ENCODE results near the gene OR52M1.
"Not testable (repeated sequence)": the region's sequence is repeated elsewhere in the genome, so short reads cannot be mapped to it uniquely, and the experiment has no call there.

OR52M1 gene

GRCh38 chr11:4523666-4524065, 21.3 kb upstream of the OR52M1 start:
- H3K4me2 ChIP-seq (ENCODE audit: low read length) = no peak overlapping the region

DNA sequence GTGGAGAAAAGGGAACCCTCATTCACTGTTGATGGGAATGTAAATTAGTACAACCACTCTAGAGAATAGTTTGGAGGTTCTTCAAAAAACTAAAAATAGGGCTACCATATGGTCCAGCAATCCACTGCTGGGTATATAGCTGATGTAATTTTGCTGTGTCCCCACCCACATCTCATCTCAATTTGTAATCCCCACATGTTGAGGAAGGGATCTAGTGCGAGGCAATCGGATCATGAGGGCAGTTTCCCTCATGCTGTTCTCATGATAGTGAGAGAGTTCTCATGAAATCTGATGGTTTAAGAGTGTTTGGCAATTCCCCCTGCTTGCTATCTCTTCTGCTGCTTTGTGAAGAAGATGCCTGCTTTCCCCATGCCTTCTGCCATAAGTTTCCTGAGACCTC, 17.1 kb upstream of the OR52M1 start:
- H3K27ac ChIP-seq = no peak overlapping the region
- H3K36me3 ChIP-seq (ENCODE audit: control insufficient read depth, insufficient read depth, low read length) = no peaks in the 10 kb centered on the region
- no peaks in the 10 kb centered on the region for H3K27me3 ChIP-seq (ENCODE audit: control insufficient read depth, insufficient read depth, low read length)
- no peak overlapping the region for H3K4me3 ChIP-seq (ENCODE audit: low read depth, low read length)
- H3K9ac ChIP-seq = no peak overlapping the region
- TF ChIP-seq, protein P1, sequence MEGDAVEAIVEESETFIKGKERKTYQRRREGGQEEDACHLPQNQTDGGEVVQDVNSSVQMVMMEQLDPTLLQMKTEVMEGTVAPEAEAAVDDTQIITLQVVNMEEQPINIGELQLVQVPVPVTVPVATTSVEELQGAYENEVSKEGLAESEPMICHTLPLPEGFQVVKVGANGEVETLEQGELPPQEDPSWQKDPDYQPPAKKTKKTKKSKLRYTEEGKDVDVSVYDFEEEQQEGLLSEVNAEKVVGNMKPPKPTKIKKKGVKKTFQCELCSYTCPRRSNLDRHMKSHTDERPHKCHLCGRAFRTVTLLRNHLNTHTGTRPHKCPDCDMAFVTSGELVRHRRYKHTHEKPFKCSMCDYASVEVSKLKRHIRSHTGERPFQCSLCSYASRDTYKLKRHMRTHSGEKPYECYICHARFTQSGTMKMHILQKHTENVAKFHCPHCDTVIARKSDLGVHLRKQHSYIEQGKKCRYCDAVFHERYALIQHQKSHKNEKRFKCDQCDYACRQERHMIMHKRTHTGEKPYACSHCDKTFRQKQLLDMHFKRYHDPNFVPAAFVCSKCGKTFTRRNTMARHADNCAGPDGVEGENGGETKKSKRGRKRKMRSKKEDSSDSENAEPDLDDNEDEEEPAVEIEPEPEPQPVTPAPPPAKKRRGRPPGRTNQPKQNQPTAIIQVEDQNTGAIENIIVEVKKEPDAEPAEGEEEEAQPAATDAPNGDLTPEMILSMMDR (IDR thresholded peaks at IDR 0.05) = no peak
- no peaks in the 10 kb centered on the region for H3K79me2 ChIP-seq
- H3K9me3 ChIP-seq (ENCODE audit: control insufficient read depth, low read length) = no peaks in the 10 kb centered on the region
- no peaks in the 10 kb centered on the region for H3K4me1 ChIP-seq
- H3K4me2 ChIP-seq (ENCODE audit: low read length) = no peak overlapping the region
- H2AFZ ChIP-seq = no peak overlapping the region

More at GRCh38 chr11:4523666-4524065, 21.3 kb upstream of the OR52M1 start:
- no peaks in the 10 kb centered on the region for H3K79me2 ChIP-seq
- H2AFZ ChIP-seq = no peak overlapping the region
- no peak overlapping the region for H3K27ac ChIP-seq
- no peaks in the 10 kb centered on the region for H3K4me1 ChIP-seq
- no peaks in the 10 kb centered on the region for H3K9me3 ChIP-seq (ENCODE audit: control insufficient read depth, low read length)
- no peak overlapping the region for H3K9ac ChIP-seq
- H3K4me3 ChIP-seq (ENCODE audit: low read depth, low read length) = no peak overlapping the region
- no peaks in the 10 kb centered on the region for H3K27me3 ChIP-seq (ENCODE audit: control insufficient read depth, insufficient read depth, low read length)
- TF ChIP-seq, protein P1 (IDR thresholded peaks at IDR 0.05) = no peak
- no peaks in the 10 kb centered on the region for H3K36me3 ChIP-seq (ENCODE audit: control insufficient read depth, insufficient read depth, low read length)

- H3K27ac ChIP-seq; H2AFZ ChIP-seq; H3K4me1 ChIP-seq; H3K9me3 ChIP-seq (ENCODE audit: control insufficient read depth, low read length); H3K36me3 ChIP-seq (ENCODE audit: control insufficient read depth, insufficient read depth, low read length); H3K27me3 ChIP-seq (ENCODE audit: control insufficient read depth, insufficient read depth, low read length); H3K79me2 ChIP-seq; H3K9ac ChIP-seq; H3K4me2 ChIP-seq (ENCODE audit: low read length); H3K4me3 ChIP-seq (ENCODE audit: low read depth, low read length): not testable (repeated sequence)
Observed at GRCh38 chr11:4531686-4532085, 13.3 kb upstream of the OR52M1 start.

GRCh38 chr11:4539603-4540219, 5.3 kb upstream of the OR52M1 start:
- H3K27ac ChIP-seq = no peak overlapping the region
- H3K4me2 ChIP-seq (ENCODE audit: low read length) = no peak overlapping the region
- H2AFZ ChIP-seq = no peak overlapping the region
- no peak overlapping the region for H3K9ac ChIP-seq
- H3K4me3 ChIP-seq (ENCODE audit: low read depth, low read length) = no peak overlapping the region
- no peaks in the 10 kb centered on the region for H3K9me3 ChIP-seq (ENCODE audit: control insufficient read depth, low read length)
- H3K4me1 ChIP-seq = no peaks in the 10 kb centered on the region
- TF ChIP-seq, protein P1 (IDR thresholded peaks at IDR 0.05) = peak; percentile 61
- H3K79me2 ChIP-seq = no peaks in the 10 kb centered on the region
- H3K36me3 ChIP-seq (ENCODE audit: control insufficient read depth, insufficient read depth, low read length) = no peaks in the 10 kb centered on the region
- no peaks in the 10 kb centered on the region for H3K27me3 ChIP-seq (ENCODE audit: control insufficient read depth, insufficient read depth, low read length)

- no peak overlapping the region for H3K27ac ChIP-seq
- no peaks in the 10 kb centered on the region for H3K9me3 ChIP-seq (ENCODE audit: control insufficient read depth, low read length)
- H3K4me3 ChIP-seq (ENCODE audit: low read depth, low read length) = no peak overlapping the region
- no peak overlapping the region for H2AFZ ChIP-seq
- H3K79me2 ChIP-seq = no peaks in the 10 kb centered on the region
- no peak overlapping the region for H3K4me2 ChIP-seq (ENCODE audit: low read length)
- H3K36me3 ChIP-seq (ENCODE audit: control insufficient read depth, insufficient read depth, low read length) = no peaks in the 10 kb centered on the region
- no peak overlapping the region for H3K9ac ChIP-seq
- H3K27me3 ChIP-seq (ENCODE audit: control insufficient read depth, insufficient read depth, low read length) = no peaks in the 10 kb centered on the region
- TF ChIP-seq, protein P1 (IDR thresholded peaks at IDR 0.05) = no peak
- no peaks in the 10 kb centered on the region for H3K4me1 ChIP-seq
Observed at GRCh38 chr11:4541071-4541470, 3.9 kb upstream of the OR52M1 start.
